VCaP (cell line): ENCODE data around the gene DENND1C.
A peak's percentile ranks its signal among the peaks of the same experiment; 100 is the strongest.

Experiments used
- H3K27ac ChIP-seq: fragments of 450-650 bp; 2 replicates; pipeline ENCODE4 v1.5.1; 2017
- CTCF ChIP-seq: fragments of 450-650 bp; conservative IDR thresholded peaks from 2 replicates; pipeline ENCODE4 v1.5.1; 2017; ENCODE audit warnings: mild to moderate bottlenecking, moderate library complexity

DENND1C gene

DNA sequence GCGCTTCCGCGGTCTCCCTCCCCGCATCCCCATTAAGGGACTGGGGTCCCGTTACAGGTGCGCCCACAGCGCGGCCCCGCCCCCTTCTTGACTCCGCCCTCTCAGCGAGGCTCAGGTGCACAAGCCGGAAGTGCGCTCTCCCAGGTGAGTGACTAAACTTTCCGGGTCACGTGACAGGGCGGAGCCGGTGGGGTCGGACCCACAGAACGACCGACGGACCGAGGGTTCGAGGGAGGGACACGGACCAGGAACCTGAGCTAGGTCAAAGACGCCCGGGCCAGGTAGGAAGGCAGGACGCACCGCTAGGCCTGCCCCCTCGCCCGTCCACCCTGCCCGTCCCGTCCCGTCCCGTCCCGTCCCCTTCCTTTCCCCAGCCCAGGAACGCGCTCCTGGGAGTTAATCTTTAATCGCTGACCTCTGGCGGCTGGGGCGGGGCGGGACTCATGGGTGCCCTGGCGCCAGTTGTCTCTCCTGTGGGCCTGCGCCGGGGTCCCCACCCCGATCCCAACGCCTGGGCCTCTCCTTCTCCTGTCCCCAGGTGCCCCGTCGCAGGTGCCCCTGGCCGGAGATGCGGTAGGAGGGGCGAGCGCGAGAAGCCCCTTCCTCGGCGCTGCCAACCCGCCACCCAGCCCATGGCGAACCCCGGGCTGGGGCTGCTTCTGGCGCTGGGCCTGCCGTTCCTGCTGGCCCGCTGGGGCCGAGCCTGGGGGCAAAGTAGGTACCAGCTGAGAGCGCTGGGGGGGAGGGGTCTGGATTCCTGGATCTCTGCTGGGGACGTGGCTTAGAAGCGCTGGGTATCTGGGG, 17.3 kb downstream of the DENND1C start, which contains the start of gene CRB3:
TSS of gene CRB3 (plus strand) at position 202 of the 804 bp plus-strand sequence. CDS start at position 633, 431 bp downstream.
- TF ChIP-seq CTCF, result no peak
- peak within 1 kb of the TSS; percentile 81 for H3K27ac ChIP-seq

- TF ChIP-seq CTCF, result peak; percentile 60
These were observed 21.3 kb downstream of the DENND1C start for GRCh38 chr19:6460099-6460884.

GRCh38 chr19:6459262-6460098, 22.1 kb downstream of the DENND1C start, which contains the start of gene SLC25A23:
Gene SLC25A23 (minus strand): TSS chr19:6459792. CDS start chr19:6459628, 164 bp downstream.
- H3K27ac ChIP-seq, result peak within 1 kb of the TSS; percentile 69
- TF ChIP-seq CTCF, result no peak

More at GRCh38 chr19:6460099-6460884, 21.3 kb downstream of the DENND1C start:
- peak overlapping the region; percentile 69 for H3K27ac ChIP-seq

GRCh38 chr19:6458695-6459261, 22.8 kb downstream of the DENND1C start:
- peak overlapping the region; percentile 69; the same call in 1 of the 2 replicates for H3K27ac ChIP-seq
- TF ChIP-seq CTCF, result no peak

- TF ChIP-seq CTCF, result no peak
- H3K27ac ChIP-seq, result no peak overlapping the region
These were observed 23.5 kb downstream of the DENND1C start for GRCh38 chr19:6457958-6458694.

- no peak overlapping the region for H3K27ac ChIP-seq
- TF ChIP-seq CTCF, result no peak
These were observed 25.7 kb downstream of the DENND1C start for GRCh38 chr19:6455924-6456323.
